Liver (tissue), 9 donors: Measurements from ENCODE around the gene PRKAR1B. TPM values are rescaled to one million over a fixed set of nuclear protein-coding genes. Genes with fewer than 3 reads are reported as not detected.

Source experiments
- DNase-seq: peaks from one replicate; pipeline ENCODE4 v3.0.0-alpha.2; 2017; ENCODE audit warnings: low spot score
- H3K27ac ChIP-seq, 2 donors: one replicate each; pipeline ENCODE4 v1.7.0; 2013; ENCODE audit warnings: inconsistent platforms in 2 of 2, low read length in 2 of 2, control low read depth in 1 of 2, low read depth in 1 of 2, mild to moderate bottlenecking in 1 of 2
- H3K27me3 ChIP-seq, 4 donors: one replicate each; pipeline versions ENCODE4 v1.6.1 to v1.7.0; 2013; ENCODE audit warnings: low read length in 3 of 4, inconsistent platforms in 1 of 4, mild to moderate bottlenecking in 1 of 4, moderate library complexity in 1 of 4; ENCODE audit not compliant: control insufficient read depth in 4 of 4, insufficient read depth in 4 of 4
- H3K36me3 ChIP-seq, 4 donors: one replicate each; pipeline versions ENCODE4 v1.6.1 to v1.7.0; 2013; ENCODE audit warnings: low read length in 3 of 4, mild to moderate bottlenecking in 3 of 4, low read depth in 1 of 4, moderate library complexity in 1 of 4; ENCODE audit not compliant: control insufficient read depth in 4 of 4, insufficient read depth in 3 of 4
- H3K4me1 ChIP-seq, 4 donors: one replicate each; pipeline versions ENCODE4 v1.6.1 to v1.7.0; 2013; ENCODE audit warnings: low read length in 3 of 4, mild to moderate bottlenecking in 3 of 4, moderate library complexity in 1 of 4; ENCODE audit not compliant: control insufficient read depth in 4 of 4, insufficient read depth in 4 of 4
- H3K4me3 ChIP-seq, 3 donors: one replicate each; pipeline versions ENCODE4 v1.6.1 to v1.7.0; 2013; ENCODE audit warnings: low read length in 3 of 3, control low read depth in 1 of 3, low read depth in 1 of 3, mild to moderate bottlenecking in 1 of 3
- H3K9ac ChIP-seq, 2 donors: one replicate each; pipeline ENCODE4 v1.7.0; 2013; ENCODE audit warnings: low read length in 2 of 2, mild to moderate bottlenecking in 2 of 2, moderate library complexity in 2 of 2, control low read depth in 1 of 2, low read depth in 1 of 2
- H3K9me3 ChIP-seq, 4 donors: one replicate each; pipeline versions ENCODE4 v1.6.1 to v1.7.0; 2013; ENCODE audit warnings: low read length in 3 of 4; ENCODE audit not compliant: control insufficient read depth in 4 of 4
- CTCF ChIP-seq: fragments of 150-350 bp; IDR thresholded peaks from 2 replicates; pipeline ENCODE4 v1.5.1; 2017; ENCODE audit warnings: improper control_type of control experiment, low read depth, low read length; ENCODE audit not compliant: missing input control
- EGR1 ChIP-seq, 2 donors: IDR thresholded peaks; 2 replicates each; pipeline ENCODE4 v1.6.1; 2016 to 2018; ENCODE audit warnings: antibody characterized with exemption in 2 of 2, low read depth in 2 of 2
- FOXA1 ChIP-seq: IDR thresholded peaks from 2 replicates; pipeline ENCODE4 v1.6.1; 2016; ENCODE audit warnings: antibody characterized with exemption
- FOXA2 ChIP-seq: IDR thresholded peaks from 2 replicates; pipeline ENCODE4 v1.6.1; 2016; ENCODE audit warnings: antibody characterized with exemption
- GABPA ChIP-seq, 2 donors: IDR thresholded peaks in 1 of 2; conservative IDR thresholded peaks in 1 of 2; 2 replicates each; pipeline ENCODE4 v1.6.1; 2016; ENCODE audit warnings: antibody characterized with exemption in 2 of 2, mild to moderate bottlenecking in 1 of 2, moderate library complexity in 1 of 2
- HNF4A ChIP-seq, 2 donors: conservative IDR thresholded peaks; 2 replicates each; pipeline ENCODE4 v1.6.1; 2016; ENCODE audit warnings: antibody characterized with exemption in 2 of 2, mild to moderate bottlenecking in 2 of 2
- HNF4G ChIP-seq: IDR thresholded peaks from 2 replicates; pipeline ENCODE4 v1.6.1; 2016; ENCODE audit warnings: antibody characterized with exemption
- JUND ChIP-seq, 2 donors: IDR thresholded peaks; 2 replicates each; pipeline ENCODE4 v1.6.1; 2016; ENCODE audit warnings: antibody characterized with exemption in 2 of 2
- MAX ChIP-seq: IDR thresholded peaks from 2 replicates; pipeline ENCODE4 v1.6.1; 2016; ENCODE audit warnings: antibody characterized with exemption
- NR2F2 ChIP-seq: IDR thresholded peaks from 2 replicates; pipeline ENCODE4 v1.6.1; 2016; ENCODE audit warnings: antibody characterized with exemption
- RAD21 ChIP-seq, 2 donors: IDR thresholded peaks; 2 replicates each; pipeline ENCODE4 v1.6.1; 2016; ENCODE audit warnings: antibody characterized with exemption in 2 of 2, mild to moderate bottlenecking in 2 of 2
- RXRA ChIP-seq, 2 donors: IDR thresholded peaks; 2 replicates each; pipeline ENCODE4 v1.6.1; 2017 to 2018; ENCODE audit warnings: antibody characterized with exemption in 2 of 2, mild to moderate bottlenecking in 1 of 2
- SP1 ChIP-seq: IDR thresholded peaks from 2 replicates; pipeline ENCODE4 v1.6.1; 2018; ENCODE audit warnings: antibody characterized with exemption, mild to moderate bottlenecking
- TAF1 ChIP-seq: conservative IDR thresholded peaks from 2 replicates; pipeline ENCODE4 v1.6.1; 2016; ENCODE audit warnings: antibody characterized with exemption, mild to moderate bottlenecking
- YY1 ChIP-seq: IDR thresholded peaks from 2 replicates; pipeline ENCODE4 v1.6.1; 2016; ENCODE audit warnings: antibody characterized with exemption, mild to moderate bottlenecking
- WGBS: extraction: QIAGEN DNeasy Blood & Tissue Kit; methylation state at CpG from one replicate; pipeline ENCODE4 v1.1.7; 2013; 5-methylcytosine and 5-hydroxymethylcytosine counted together
- polyA plus RNA-seq, 2 donors: library from polyadenylated mRNA; stranded (reverse) in 1 of 2; unstranded in 1 of 2; fragments of 200-250 nt in 1 of 2; fragments of >200 nt in 1 of 2; fragmentation: Nextera tagmentation in 1 of 2; extraction: Ambion mirVana in 1 of 2; gene quantifications; one replicate each; pipeline versions ENCODE4 v1.2.1 to v1.2.3, GENCODE V29; 2013 to 2015
- total RNA-seq, 2 donors: library from RNA; depleted of rRNA; stranded (reverse); fragments of >200 nt; gene quantifications; one replicate each; pipeline ENCODE4 v1.2.3, GENCODE V29; 2014
- TF ChIP-seq, protein P1 (sequence below): IDR thresholded peaks from 2 replicates; pipeline ENCODE4 v1.6.1; 2016; ENCODE audit warnings: antibody characterized with exemption, mild to moderate bottlenecking
- TF ChIP-seq, protein P2 (sequence below): IDR thresholded peaks from 2 replicates; pipeline ENCODE4 v1.6.1; 2016; ENCODE audit warnings: antibody characterized with exemption
- TF ChIP-seq, protein P3 (sequence below): IDR thresholded peaks from 2 replicates; pipeline ENCODE4 v1.6.1; 2016; ENCODE audit warnings: antibody characterized with exemption
- donor health status: healthy.
- donor health status: healthy.
- donor health status: healthy.
- donor health status: healthy.
- donor health status: healthy.

Gene PRKAR1B
- total and polyA plus RNA-seq, 4 donors, result 11.1 to 14.4 (median 12.4) TPM

DNA sequence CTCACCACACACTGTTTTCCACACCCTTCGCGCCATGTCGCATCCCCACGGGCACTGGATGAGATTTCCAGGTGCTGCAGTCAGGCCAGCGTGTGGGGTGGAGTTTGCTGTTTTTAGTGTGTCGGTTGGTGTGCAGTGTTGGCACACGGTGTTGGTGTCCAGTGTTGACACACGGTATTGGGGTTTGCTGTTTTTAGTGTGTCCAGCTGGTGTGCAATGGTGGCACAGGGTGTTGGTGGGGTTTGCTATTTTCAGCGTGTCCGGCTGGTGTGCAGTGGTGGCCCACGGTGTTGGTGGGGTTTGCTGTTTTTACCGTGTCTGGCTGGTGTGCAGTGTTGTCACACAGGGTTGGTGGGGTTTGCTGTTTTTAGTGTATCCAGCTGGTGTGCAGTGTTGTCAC, 20.1 kb upstream of the PRKAR1B start:
- Histone ChIP-seq H3K9me3 (no peaks in the 10 kb centered on the region), H3K36me3 (peaks cover 1 to 5% (median 3%) of the 10 kb centered on the region in 4 donors), H3K27me3 (no peaks in the 10 kb centered on the region), H3K27ac (no peak overlapping the region), H3K4me1 (no peaks in the 10 kb centered on the region), H3K9ac (no peak overlapping the region), H3K4me3 (no peak overlapping the region)
- no peak for DNase-seq
- WGBS, result 90% methylated on average over 12 of the region's 12 CpGs
- TF ChIP-seq YY1, result no peak
- TF ChIP-seq HNF4A (conservative IDR thresholded peaks at IDR 0.05), result no peak
- no peak for TF ChIP-seq GABPA (IDR thresholded peaks at IDR 0.05 in 1 of 2, conservative IDR thresholded peaks at IDR 0.05 in 1 of 2)
- TF ChIP-seq, protein P1, sequence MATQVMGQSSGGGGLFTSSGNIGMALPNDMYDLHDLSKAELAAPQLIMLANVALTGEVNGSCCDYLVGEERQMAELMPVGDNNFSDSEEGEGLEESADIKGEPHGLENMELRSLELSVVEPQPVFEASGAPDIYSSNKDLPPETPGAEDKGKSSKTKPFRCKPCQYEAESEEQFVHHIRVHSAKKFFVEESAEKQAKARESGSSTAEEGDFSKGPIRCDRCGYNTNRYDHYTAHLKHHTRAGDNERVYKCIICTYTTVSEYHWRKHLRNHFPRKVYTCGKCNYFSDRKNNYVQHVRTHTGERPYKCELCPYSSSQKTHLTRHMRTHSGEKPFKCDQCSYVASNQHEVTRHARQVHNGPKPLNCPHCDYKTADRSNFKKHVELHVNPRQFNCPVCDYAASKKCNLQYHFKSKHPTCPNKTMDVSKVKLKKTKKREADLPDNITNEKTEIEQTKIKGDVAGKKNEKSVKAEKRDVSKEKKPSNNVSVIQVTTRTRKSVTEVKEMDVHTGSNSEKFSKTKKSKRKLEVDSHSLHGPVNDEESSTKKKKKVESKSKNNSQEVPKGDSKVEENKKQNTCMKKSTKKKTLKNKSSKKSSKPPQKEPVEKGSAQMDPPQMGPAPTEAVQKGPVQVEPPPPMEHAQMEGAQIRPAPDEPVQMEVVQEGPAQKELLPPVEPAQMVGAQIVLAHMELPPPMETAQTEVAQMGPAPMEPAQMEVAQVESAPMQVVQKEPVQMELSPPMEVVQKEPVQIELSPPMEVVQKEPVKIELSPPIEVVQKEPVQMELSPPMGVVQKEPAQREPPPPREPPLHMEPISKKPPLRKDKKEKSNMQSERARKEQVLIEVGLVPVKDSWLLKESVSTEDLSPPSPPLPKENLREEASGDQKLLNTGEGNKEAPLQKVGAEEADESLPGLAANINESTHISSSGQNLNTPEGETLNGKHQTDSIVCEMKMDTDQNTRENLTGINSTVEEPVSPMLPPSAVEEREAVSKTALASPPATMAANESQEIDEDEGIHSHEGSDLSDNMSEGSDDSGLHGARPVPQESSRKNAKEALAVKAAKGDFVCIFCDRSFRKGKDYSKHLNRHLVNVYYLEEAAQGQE, result no peak
- TF ChIP-seq, protein P2, sequence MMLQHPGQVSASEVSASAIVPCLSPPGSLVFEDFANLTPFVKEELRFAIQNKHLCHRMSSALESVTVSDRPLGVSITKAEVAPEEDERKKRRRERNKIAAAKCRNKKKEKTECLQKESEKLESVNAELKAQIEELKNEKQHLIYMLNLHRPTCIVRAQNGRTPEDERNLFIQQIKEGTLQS, result no peak
- TF ChIP-seq RAD21 (IDR thresholded peaks at IDR 0.05), result no peak
- no peak for TF ChIP-seq TAF1
- no peak for TF ChIP-seq NR2F2
- TF ChIP-seq, protein P3, sequence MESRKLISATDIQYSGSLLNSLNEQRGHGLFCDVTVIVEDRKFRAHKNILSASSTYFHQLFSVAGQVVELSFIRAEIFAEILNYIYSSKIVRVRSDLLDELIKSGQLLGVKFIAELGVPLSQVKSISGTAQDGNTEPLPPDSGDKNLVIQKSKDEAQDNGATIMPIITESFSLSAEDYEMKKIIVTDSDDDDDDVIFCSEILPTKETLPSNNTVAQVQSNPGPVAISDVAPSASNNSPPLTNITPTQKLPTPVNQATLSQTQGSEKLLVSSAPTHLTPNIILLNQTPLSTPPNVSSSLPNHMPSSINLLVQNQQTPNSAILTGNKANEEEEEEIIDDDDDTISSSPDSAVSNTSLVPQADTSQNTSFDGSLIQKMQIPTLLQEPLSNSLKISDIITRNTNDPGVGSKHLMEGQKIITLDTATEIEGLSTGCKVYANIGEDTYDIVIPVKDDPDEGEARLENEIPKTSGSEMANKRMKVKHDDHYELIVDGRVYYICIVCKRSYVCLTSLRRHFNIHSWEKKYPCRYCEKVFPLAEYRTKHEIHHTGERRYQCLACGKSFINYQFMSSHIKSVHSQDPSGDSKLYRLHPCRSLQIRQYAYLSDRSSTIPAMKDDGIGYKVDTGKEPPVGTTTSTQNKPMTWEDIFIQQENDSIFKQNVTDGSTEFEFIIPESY, result no peak
- TF ChIP-seq FOXA2, result no peak
- TF ChIP-seq CTCF, result no peak
- no peak for TF ChIP-seq JUND (IDR thresholded peaks at IDR 0.05)
- no peak for TF ChIP-seq FOXA1
- no peak for TF ChIP-seq SP1
- TF ChIP-seq EGR1 (IDR thresholded peaks at IDR 0.05; ENCODE audit: low read depth in 2 of 2), result no peak
- no peak for TF ChIP-seq MAX
- TF ChIP-seq HNF4G, result no peak
- TF ChIP-seq RXRA (IDR thresholded peaks at IDR 0.05), result no peak
